ENCODE results near the gene EYS. TPM values are rescaled to one million over a fixed set of nuclear protein-coding genes. Genes with fewer than 3 reads are reported as not detected.

EYS gene
- total and polyA plus RNA-seq, 4 donors: 0.08 to 0.63 (median 0.36) TPM

DNA sequence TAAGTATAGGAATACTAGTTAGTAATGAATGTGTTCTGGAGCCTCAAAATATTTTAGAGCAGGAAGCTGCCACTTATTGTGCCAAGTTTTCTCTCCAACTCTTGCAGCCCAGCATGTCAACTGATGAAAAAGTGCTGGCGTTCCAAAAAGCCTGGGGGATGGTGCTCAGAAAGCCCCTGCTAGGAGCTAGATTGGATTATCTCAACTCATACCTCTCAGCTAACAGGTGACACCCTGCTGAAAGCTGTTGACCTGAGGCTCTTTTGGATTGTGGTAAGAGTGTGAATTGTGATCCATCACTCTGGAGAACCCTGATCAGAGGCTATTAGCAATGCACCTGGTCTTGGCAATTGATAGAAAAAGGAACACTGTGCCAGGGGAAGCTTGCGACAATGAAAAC is 580.4 kb downstream of the EYS start:
- TF ChIP-seq, protein P1, sequence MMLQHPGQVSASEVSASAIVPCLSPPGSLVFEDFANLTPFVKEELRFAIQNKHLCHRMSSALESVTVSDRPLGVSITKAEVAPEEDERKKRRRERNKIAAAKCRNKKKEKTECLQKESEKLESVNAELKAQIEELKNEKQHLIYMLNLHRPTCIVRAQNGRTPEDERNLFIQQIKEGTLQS (IDR thresholded peaks at IDR 0.05): no peak
- TF ChIP-seq, protein P2, sequence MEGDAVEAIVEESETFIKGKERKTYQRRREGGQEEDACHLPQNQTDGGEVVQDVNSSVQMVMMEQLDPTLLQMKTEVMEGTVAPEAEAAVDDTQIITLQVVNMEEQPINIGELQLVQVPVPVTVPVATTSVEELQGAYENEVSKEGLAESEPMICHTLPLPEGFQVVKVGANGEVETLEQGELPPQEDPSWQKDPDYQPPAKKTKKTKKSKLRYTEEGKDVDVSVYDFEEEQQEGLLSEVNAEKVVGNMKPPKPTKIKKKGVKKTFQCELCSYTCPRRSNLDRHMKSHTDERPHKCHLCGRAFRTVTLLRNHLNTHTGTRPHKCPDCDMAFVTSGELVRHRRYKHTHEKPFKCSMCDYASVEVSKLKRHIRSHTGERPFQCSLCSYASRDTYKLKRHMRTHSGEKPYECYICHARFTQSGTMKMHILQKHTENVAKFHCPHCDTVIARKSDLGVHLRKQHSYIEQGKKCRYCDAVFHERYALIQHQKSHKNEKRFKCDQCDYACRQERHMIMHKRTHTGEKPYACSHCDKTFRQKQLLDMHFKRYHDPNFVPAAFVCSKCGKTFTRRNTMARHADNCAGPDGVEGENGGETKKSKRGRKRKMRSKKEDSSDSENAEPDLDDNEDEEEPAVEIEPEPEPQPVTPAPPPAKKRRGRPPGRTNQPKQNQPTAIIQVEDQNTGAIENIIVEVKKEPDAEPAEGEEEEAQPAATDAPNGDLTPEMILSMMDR (IDR thresholded peaks at IDR 0.05; ENCODE audit: low read depth, low read length, missing input control): no peak
- TF ChIP-seq, protein P3, sequence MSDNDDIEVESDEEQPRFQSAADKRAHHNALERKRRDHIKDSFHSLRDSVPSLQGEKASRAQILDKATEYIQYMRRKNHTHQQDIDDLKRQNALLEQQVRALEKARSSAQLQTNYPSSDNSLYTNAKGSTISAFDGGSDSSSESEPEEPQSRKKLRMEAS (IDR thresholded peaks at IDR 0.05): no peak
- TF ChIP-seq RXRA (IDR thresholded peaks at IDR 0.05) (no peak), NR2F2 (IDR thresholded peaks at IDR 0.05) (no peak), FOXA2 (IDR thresholded peaks at IDR 0.05) (no peak), JUND (IDR thresholded peaks at IDR 0.05) (no peak), RAD21 (IDR thresholded peaks at IDR 0.05) (no peak), HNF4A (conservative IDR thresholded peaks at IDR 0.05) (no peak), SP1 (IDR thresholded peaks at IDR 0.05) (no peak)
- no peak for DNase-seq (ENCODE audit: low spot score)
- no peak overlapping the region for H3K9ac ChIP-seq (ENCODE audit: low read depth in 1 of 2, low read length in 2 of 2)
- H3K27ac ChIP-seq (ENCODE audit: low read depth in 1 of 2, low read length in 2 of 2): no peak overlapping the region
- H3K9me3 ChIP-seq (ENCODE audit: control insufficient read depth in 4 of 4, low read length in 3 of 4): no peaks in the 10 kb centered on the region
- H3K27me3 ChIP-seq (ENCODE audit: control insufficient read depth in 4 of 4, insufficient read depth in 4 of 4, low read length in 3 of 4): no peaks in the 10 kb centered on the region
- no peaks in the 10 kb centered on the region for H3K36me3 ChIP-seq (ENCODE audit: control insufficient read depth in 4 of 4, insufficient read depth in 3 of 4, low read depth in 1 of 4, low read length in 3 of 4)
- H3K4me1 ChIP-seq (ENCODE audit: control insufficient read depth in 4 of 4, insufficient read depth in 4 of 4, low read length in 3 of 4): no peaks in the 10 kb centered on the region
- 62% methylated on average over 2 of the region's 2 CpGs for WGBS
- no peak overlapping the region for H3K4me3 ChIP-seq (ENCODE audit: low read depth in 1 of 3, low read length in 3 of 3)

DNA sequence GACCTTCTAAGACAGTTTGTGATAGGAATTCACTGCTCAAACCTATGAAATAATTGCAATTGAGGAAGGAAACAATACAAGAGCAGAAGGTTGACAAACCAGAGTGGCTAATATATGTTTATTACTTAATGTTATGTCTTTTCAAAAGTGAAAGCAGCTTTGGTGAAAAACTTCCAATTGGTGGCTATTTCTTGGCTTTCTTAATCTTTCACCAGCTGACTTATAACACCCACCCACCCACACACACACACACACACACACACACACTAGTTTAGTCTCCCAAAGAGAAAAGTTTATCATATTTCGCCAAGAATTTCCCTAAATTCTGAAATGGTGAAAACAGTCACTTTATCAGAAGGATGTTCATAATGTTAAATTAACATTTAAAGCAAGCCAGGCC is 583.5 kb downstream of the EYS start:
- no peak overlapping the region for H3K4me3 ChIP-seq (ENCODE audit: low read depth in 1 of 3, low read length in 3 of 3)
- no peak for DNase-seq (ENCODE audit: low spot score)
- H3K9ac ChIP-seq (ENCODE audit: low read depth in 1 of 2, low read length in 2 of 2): no peak overlapping the region
- H3K4me1 ChIP-seq (ENCODE audit: control insufficient read depth in 4 of 4, insufficient read depth in 4 of 4, low read length in 3 of 4): no peaks in the 10 kb centered on the region
- no peak overlapping the region for H3K27ac ChIP-seq (ENCODE audit: low read depth in 1 of 2, low read length in 2 of 2)
- no peak for TF ChIP-seq YY1 (IDR thresholded peaks at IDR 0.05)
- TF ChIP-seq, protein P3 (IDR thresholded peaks at IDR 0.05): no peak
- H3K9me3 ChIP-seq (ENCODE audit: control insufficient read depth in 4 of 4, low read length in 3 of 4): no peaks in the 10 kb centered on the region
- 75% methylated on average over 1 of the region's 1 CpG for WGBS
- no peaks in the 10 kb centered on the region for H3K36me3 ChIP-seq (ENCODE audit: control insufficient read depth in 4 of 4, insufficient read depth in 3 of 4, low read depth in 1 of 4, low read length in 3 of 4)
- no peaks in the 10 kb centered on the region for H3K27me3 ChIP-seq (ENCODE audit: control insufficient read depth in 4 of 4, insufficient read depth in 4 of 4, low read length in 3 of 4)

DNA sequence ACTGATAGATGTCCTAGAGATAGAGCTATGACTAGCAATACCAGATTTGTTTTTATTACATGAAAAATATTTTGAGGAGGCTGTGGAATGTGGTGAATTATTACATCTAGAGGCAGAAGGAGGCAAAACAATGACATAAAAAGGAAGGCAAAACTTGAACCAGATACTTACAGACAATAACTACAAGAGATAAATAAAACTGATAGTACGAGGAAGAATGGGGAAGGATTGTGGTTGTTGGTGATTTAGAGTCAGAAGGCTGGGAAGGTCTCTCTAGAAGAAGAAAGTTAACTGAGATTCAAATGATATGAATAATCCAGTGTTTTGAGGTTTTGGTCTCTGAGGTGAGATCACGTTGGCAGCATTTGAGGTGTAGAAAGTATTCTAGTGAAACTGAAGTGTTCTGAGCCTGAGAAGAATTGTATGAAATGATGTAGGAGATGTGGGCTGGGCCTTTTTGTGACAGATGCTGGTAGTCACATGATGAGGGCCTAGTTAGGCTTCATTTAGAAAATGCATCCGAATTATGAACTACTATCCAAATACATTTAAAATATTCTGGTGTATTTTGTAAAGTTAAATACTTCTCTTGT is 589.1 kb downstream of the EYS start:
- no peak for DNase-seq (ENCODE audit: low spot score)
- Histone ChIP-seq H3K9ac (ENCODE audit: low read depth in 1 of 2, low read length in 2 of 2) (no peak overlapping the region), H3K4me3 (ENCODE audit: low read depth in 1 of 3, low read length in 3 of 3) (no peak overlapping the region), H3K36me3 (ENCODE audit: control insufficient read depth in 4 of 4, insufficient read depth in 3 of 4, low read depth in 1 of 4, low read length in 3 of 4) (no peaks in the 10 kb centered on the region), H3K9me3 (ENCODE audit: control insufficient read depth in 4 of 4, low read length in 3 of 4) (no peaks in the 10 kb centered on the region), H3K27me3 (ENCODE audit: control insufficient read depth in 4 of 4, insufficient read depth in 4 of 4, low read length in 3 of 4) (no peaks in the 10 kb centered on the region), H3K4me1 (ENCODE audit: control insufficient read depth in 4 of 4, insufficient read depth in 4 of 4, low read length in 3 of 4) (no peaks in the 10 kb centered on the region), H3K27ac (ENCODE audit: low read depth in 1 of 2, low read length in 2 of 2) (no peak overlapping the region)
- TF ChIP-seq HNF4G (IDR thresholded peaks at IDR 0.05): no peak
- no peak for TF ChIP-seq EGR1 (IDR thresholded peaks at IDR 0.05; ENCODE audit: low read depth in 2 of 2)
- TF ChIP-seq TAF1 (conservative IDR thresholded peaks at IDR 0.05): no peak
- TF ChIP-seq, protein P1 (IDR thresholded peaks at IDR 0.05): no peak
- no peak for TF ChIP-seq NR2F2 (IDR thresholded peaks at IDR 0.05)
- WGBS: 65% methylated on average over 3 of the region's 3 CpGs
